Gastroesophageal sphincter (tissue), 4 donors: ENCODE data around the gene ECHS1. TPM values are rescaled to one million over a fixed set of nuclear protein-coding genes. Genes with fewer than 3 reads are reported as not detected.

Experiments used
- ATAC-seq: fragments of 150-250 bp; one replicate; pipeline ENCODE4 v1.9.1; 2016; ENCODE audit warnings: mild to moderate bottlenecking, moderate library complexity
- H3K27ac ChIP-seq, 4 donors: fragments of 200-600 bp; sonication (generic) in 3 of 4; 1 replicate in 3 of 4; 2 replicates in 1 of 4; pipeline ENCODE4 v1.5.1; 2016 to 2019
- H3K27me3 ChIP-seq: fragments of 200-600 bp; sonication (generic); one replicate; pipeline ENCODE4 v1.5.1; 2019
- H3K36me3 ChIP-seq, 2 donors: fragments of 200-600 bp; sonication (generic); one replicate each; pipeline ENCODE4 v1.5.1; 2019; ENCODE audit warnings: control low read depth in 1 of 2
- H3K4me1 ChIP-seq, 3 donors: fragments of 200-600 bp; sonication (generic); 1 replicate in 2 of 3; 2 replicates in 1 of 3; pipeline ENCODE4 v1.5.1; 2016 to 2019; ENCODE audit warnings: control low read depth in 2 of 3
- H3K4me3 ChIP-seq, 2 donors: fragments of 200-600 bp; sonication (generic); one replicate each; pipeline ENCODE4 v1.5.1; 2019; ENCODE audit warnings: mild to moderate bottlenecking in 1 of 2, moderate library complexity in 1 of 2
- H3K9me3 ChIP-seq, 3 donors: fragments of 200-600 bp; sonication (generic); one replicate each; pipeline ENCODE4 v1.5.1; 2017 to 2019; ENCODE audit warnings: control low read depth in 2 of 3
- EP300 ChIP-seq: sonication (generic); formaldehyde crosslinking; IDR thresholded peaks from one replicate; pipeline ENCODE4 v1.6.1; 2017; ENCODE audit warnings: antibody characterized with exemption, mild to moderate bottlenecking
- POLR2A ChIP-seq, 2 donors: fragments of 450-650 bp; IDR thresholded peaks; one replicate each; pipeline ENCODE4 v1.6.1; 2017; ENCODE audit warnings: antibody characterized with exemption in 2 of 2, mild to moderate bottlenecking in 2 of 2, moderate library complexity in 1 of 2
- POLR2AphosphoS5 ChIP-seq: sonication (generic); formaldehyde crosslinking; IDR thresholded peaks from one replicate; pipeline ENCODE4 v1.6.1; 2017; ENCODE audit warnings: antibody characterized with exemption
- WGBS, 2 donors: methylation state at CpG; one replicate each; pipeline ENCODE4 v1.1.5; 2018; ENCODE audit warnings: low coverage in 1 of 2; 5-methylcytosine and 5-hydroxymethylcytosine counted together
- total RNA-seq, 4 donors: library from RNA; depleted of rRNA; stranded (reverse); fragments of >200 nt; gene quantifications; one replicate each; pipeline ENCODE4 v1.1.0, GENCODE V29; 2016
- TF ChIP-seq, protein P1 (sequence below), 4 experiments: fragments of 200-600 bp in 2 of 4; fragments of 450-650 bp in 2 of 4; sonication (generic) in 1 of 4; IDR thresholded peaks; one replicate each; pipeline ENCODE4 v1.5.1; 2017 to 2019; ENCODE audit warnings: antibody characterized with exemption in 4 of 4, mild to moderate bottlenecking in 2 of 4, moderate library complexity in 2 of 4

The ECHS1 gene
- total RNA-seq, 4 donors from 2014 or later, result 67.7 to 81.8 (median 72.4) TPM

DNA sequence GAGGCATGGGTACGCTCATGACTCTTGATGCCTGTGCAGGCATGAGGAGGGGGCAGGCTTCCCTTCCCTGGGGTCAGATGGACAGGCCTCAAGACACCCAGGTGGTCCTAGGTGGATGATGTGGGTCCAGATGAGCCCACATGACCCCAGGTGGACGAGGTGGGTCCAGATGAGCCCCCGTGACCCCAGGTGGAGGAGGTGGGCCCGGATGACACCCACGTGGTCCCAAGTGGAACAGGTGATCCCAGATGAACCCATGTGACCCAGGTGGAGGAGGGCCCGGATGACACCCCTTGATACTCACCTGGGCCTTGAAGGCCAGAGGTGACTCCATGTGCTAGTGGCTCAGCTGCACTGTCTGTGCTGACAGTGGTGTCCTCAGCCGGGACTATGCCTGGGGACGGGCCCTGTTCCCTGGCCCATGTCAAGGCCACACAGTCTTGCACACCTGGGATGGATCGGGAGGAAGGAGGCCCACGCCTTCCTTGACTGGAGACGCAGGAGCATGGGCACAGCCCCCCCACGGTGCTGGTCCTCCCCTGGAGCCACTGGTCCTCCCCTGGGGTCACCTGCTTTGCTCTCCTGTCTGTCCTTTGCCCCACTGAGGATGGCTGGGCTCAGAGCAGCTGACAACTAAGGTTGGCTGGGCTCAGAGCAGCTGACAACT lies 22.7 kb downstream of the ECHS1 start:
- ATAC-seq, result no peak
- TF ChIP-seq, protein P1, sequence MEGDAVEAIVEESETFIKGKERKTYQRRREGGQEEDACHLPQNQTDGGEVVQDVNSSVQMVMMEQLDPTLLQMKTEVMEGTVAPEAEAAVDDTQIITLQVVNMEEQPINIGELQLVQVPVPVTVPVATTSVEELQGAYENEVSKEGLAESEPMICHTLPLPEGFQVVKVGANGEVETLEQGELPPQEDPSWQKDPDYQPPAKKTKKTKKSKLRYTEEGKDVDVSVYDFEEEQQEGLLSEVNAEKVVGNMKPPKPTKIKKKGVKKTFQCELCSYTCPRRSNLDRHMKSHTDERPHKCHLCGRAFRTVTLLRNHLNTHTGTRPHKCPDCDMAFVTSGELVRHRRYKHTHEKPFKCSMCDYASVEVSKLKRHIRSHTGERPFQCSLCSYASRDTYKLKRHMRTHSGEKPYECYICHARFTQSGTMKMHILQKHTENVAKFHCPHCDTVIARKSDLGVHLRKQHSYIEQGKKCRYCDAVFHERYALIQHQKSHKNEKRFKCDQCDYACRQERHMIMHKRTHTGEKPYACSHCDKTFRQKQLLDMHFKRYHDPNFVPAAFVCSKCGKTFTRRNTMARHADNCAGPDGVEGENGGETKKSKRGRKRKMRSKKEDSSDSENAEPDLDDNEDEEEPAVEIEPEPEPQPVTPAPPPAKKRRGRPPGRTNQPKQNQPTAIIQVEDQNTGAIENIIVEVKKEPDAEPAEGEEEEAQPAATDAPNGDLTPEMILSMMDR (IDR thresholded peaks at IDR 0.05), result no peak
- TF ChIP-seq POLR2A (IDR thresholded peaks at IDR 0.05) (no peak), EP300 (no peak), POLR2AphosphoS5 (no peak)
- Histone ChIP-seq H3K36me3 (peaks cover 0 to 9% of the 10 kb centered on the region in 2 donors), H3K27ac (no peak overlapping the region), H3K9me3 (no peaks in the 10 kb centered on the region), H3K4me3 (no peak overlapping the region), H3K4me1 (no peaks in the 10 kb centered on the region), H3K27me3 (peaks cover 86% of the 10 kb centered on the region)
- WGBS, 2 donors, result no CpG with 5 or more reads among the region's 12 CpGs

DNA sequence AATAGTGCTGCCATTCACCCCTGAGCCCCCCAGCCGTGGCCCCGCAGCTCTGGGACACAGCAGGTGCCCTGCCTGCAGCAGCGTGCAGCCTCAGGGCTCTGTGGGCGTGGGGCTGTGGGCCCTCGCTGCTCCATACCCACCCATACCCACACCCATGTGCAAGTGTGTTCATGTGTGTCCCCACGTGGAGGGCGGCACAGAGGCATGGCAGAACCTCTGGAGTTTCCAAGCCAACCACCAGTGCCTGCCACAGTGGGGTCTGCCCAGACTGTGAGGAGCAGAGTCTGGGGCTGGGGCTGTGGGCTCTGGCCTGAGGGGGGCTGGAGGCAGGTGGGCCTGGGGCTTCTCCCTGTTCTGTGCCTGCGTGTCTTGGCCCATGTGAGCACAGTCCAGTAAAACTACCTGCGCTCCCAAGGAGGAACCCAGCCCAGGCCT lies 23.6 kb downstream of the ECHS1 start:
- Histone ChIP-seq H3K27ac (no peak overlapping the region), H3K27me3 (peaks cover 86% of the 10 kb centered on the region), H3K4me3 (no peak overlapping the region), H3K4me1 (no peaks in the 10 kb centered on the region), H3K9me3 (no peaks in the 10 kb centered on the region), H3K36me3 (peaks cover 0 to under 1% of the 10 kb centered on the region in 2 donors)
- TF ChIP-seq POLR2A (IDR thresholded peaks at IDR 0.05) (no peak), EP300 (no peak), POLR2AphosphoS5 (no peak)
- TF ChIP-seq, protein P1 (IDR thresholded peaks at IDR 0.05), result no peak
- WGBS, 2 donors, result no CpG with 5 or more reads among the region's 9 CpGs
- no peak for ATAC-seq

- Histone ChIP-seq H3K4me3 (no peak overlapping the region), H3K27me3 (peaks cover 86% of the 10 kb centered on the region), H3K9me3 (no peaks in the 10 kb centered on the region), H3K27ac (no peak overlapping the region), H3K36me3 (no peaks in the 10 kb centered on the region), H3K4me1 (no peaks in the 10 kb centered on the region)
- TF ChIP-seq, protein P1 (IDR thresholded peaks at IDR 0.05), result no peak
- no peak for TF ChIP-seq EP300
- WGBS, 2 donors, result 81 to 83% methylated on average over 6 to 8 of the region's 8 CpGs
- ATAC-seq, result no peak
These were observed 24.0 kb downstream of the ECHS1 start for GRCh38 chr10:133349160-133349568.

- no peak for ATAC-seq
These were observed 25.2 kb downstream of the ECHS1 start for GRCh38 chr10:133347710-133348517.

DNA sequence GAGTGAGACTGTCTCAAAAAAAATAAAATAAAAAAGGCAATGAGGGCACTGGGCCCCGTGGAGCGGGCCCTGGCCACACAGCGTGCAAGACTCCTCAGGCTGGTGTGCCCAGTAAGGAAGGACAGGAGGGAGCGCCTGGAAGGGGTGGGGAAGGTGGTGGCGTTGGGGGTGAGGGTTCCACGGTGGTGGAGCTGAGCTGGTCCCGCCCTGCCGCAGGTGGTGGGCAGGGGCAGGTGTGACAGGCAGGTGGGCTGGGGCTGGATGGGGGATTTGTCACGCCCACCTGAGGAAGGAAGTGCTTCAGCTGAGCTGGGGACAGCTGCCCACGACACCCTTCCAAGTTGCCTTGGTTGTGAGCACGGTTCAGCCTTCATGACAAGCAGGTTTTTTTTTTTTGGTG lies 26.7 kb downstream of the ECHS1 start:
- 43 to 47% methylated on average over 2 to 11 of the region's 11 CpGs for WGBS, 2 donors
- Histone ChIP-seq H3K27me3 (peaks cover 95% of the 10 kb centered on the region), H3K27ac (no peak overlapping the region), H3K36me3 (no peaks in the 10 kb centered on the region), H3K4me1 (no peaks in the 10 kb centered on the region), H3K4me3 (no peak overlapping the region), H3K9me3 (no peaks in the 10 kb centered on the region)
- ATAC-seq, result no peak
- TF ChIP-seq, protein P1 (IDR thresholded peaks at IDR 0.05), result no peak
- TF ChIP-seq EP300 (no peak), POLR2AphosphoS5 (no peak), POLR2A (IDR thresholded peaks at IDR 0.05) (no peak)

More at GRCh38 chr10:133347710-133348517, 25.2 kb downstream of the ECHS1 start:
- Histone ChIP-seq H3K4me3 (no peak overlapping the region), H3K36me3 (no peaks in the 10 kb centered on the region), H3K4me1 (no peaks in the 10 kb centered on the region), H3K27me3 (peaks cover 89% of the 10 kb centered on the region), H3K9me3 (no peaks in the 10 kb centered on the region), H3K27ac (no peak overlapping the region)
- no peak for TF ChIP-seq EP300
- TF ChIP-seq POLR2A (IDR thresholded peaks at IDR 0.05), result no peak
- 41 to 80% methylated on average over 1 to 6 of the region's 16 CpGs for WGBS, 2 donors
